ENCODE results near the gene TCF7L1.

GRCh38 chr2:85130407-85130806 is 2.8 kb upstream of the TCF7L1 start:
- TF ChIP-seq CTCF (IDR thresholded peaks at IDR 0.05; ENCODE audit: poor library complexity, severe bottlenecking) (no peak), MXI1 (conservative IDR thresholded peaks at IDR 0.05; ENCODE audit: poor library complexity, severe bottlenecking) (no peak), EP300 (conservative IDR thresholded peaks at IDR 0.05; ENCODE audit: poor library complexity, severe bottlenecking) (no peak), EZH2 (IDR thresholded peaks at IDR 0.05; ENCODE audit: borderline replicate concordance, insufficient read depth, low read length, poor library complexity, severe bottlenecking) (no peak), TAF1 (IDR thresholded peaks at IDR 0.05; ENCODE audit: low read depth) (no peak)
